Measurements from ENCODE around the gene IL4I1.

IL4I1 gene

GRCh38 chr19:49911381-49912145 is 14.9 kb upstream of the IL4I1 start:
- H3K27me3 ChIP-seq (ENCODE audit: insufficient read depth, low read length, poor library complexity, severe bottlenecking), result no peaks in the 10 kb centered on the region
- peak overlapping the region; percentile 16 for H3K9ac ChIP-seq (ENCODE audit: low read depth, low read length, poor library complexity, severe bottlenecking)
- no peaks in the 10 kb centered on the region for H3K9me3 ChIP-seq (ENCODE audit: insufficient read depth, low read depth, low read length)
- no peak overlapping the region for H2AFZ ChIP-seq (ENCODE audit: low read length)
- TF ChIP-seq EZH2phosphoT487 (IDR thresholded peaks at IDR 0.05; ENCODE audit: borderline replicate concordance), result no peak
- no peak for TF ChIP-seq CTCF (conservative IDR thresholded peaks at IDR 0.05; ENCODE audit: low read length)
- peaks cover 7% of the 10 kb centered on the region for H3K4me1 ChIP-seq (ENCODE audit: insufficient read depth, low read length, poor library complexity, severe bottlenecking)
- H3K4me2 ChIP-seq (ENCODE audit: low read depth, low read length, poor library complexity, severe bottlenecking), result no peak overlapping the region
- peaks cover 86% of the 10 kb centered on the region for H3K79me2 ChIP-seq (ENCODE audit: insufficient read depth, low read length)
- H3K4me3 ChIP-seq (ENCODE audit: low read length, poor library complexity, severe bottlenecking), result no peak overlapping the region
- no peaks in the 10 kb centered on the region for H3K9me2 ChIP-seq (replicated peaks; ENCODE audit: low read depth, low read length)
- H4K20me1 ChIP-seq (ENCODE audit: insufficient read depth, low read length, poor library complexity, severe bottlenecking), result peaks cover 90% of the 10 kb centered on the region
- no peaks in the 10 kb centered on the region for H3F3A ChIP-seq (ENCODE audit: low read depth)
- peaks cover 86% of the 10 kb centered on the region; the same call in 1 of the 2 replicates for H3K36me3 ChIP-seq (ENCODE audit: insufficient read depth, low read length)

GRCh38 chr19:49910179-49910578 is 13.5 kb upstream of the IL4I1 start:
- Histone ChIP-seq H3K9ac (ENCODE audit: low read depth, low read length, poor library complexity, severe bottlenecking) (no peak overlapping the region), H3F3A (ENCODE audit: low read depth) (no peaks in the 10 kb centered on the region), H2AFZ (ENCODE audit: low read length) (no peak overlapping the region), H3K4me1 (ENCODE audit: insufficient read depth, low read length, poor library complexity, severe bottlenecking) (peaks cover 11% of the 10 kb centered on the region), H3K4me2 (ENCODE audit: low read depth, low read length, poor library complexity, severe bottlenecking) (no peak overlapping the region), H4K20me1 (ENCODE audit: insufficient read depth, low read length, poor library complexity, severe bottlenecking) (peaks cover 81% of the 10 kb centered on the region), H3K9me2 (replicated peaks; ENCODE audit: low read depth, low read length) (no peaks in the 10 kb centered on the region), H3K9me3 (ENCODE audit: insufficient read depth, low read depth, low read length) (no peaks in the 10 kb centered on the region), H3K36me3 (ENCODE audit: insufficient read depth, low read length) (peaks cover 82% of the 10 kb centered on the region; the same call in 1 of the 2 replicates), H3K27me3 (ENCODE audit: insufficient read depth, low read length, poor library complexity, severe bottlenecking) (no peaks in the 10 kb centered on the region), H3K4me3 (ENCODE audit: low read length, poor library complexity, severe bottlenecking) (no peak overlapping the region), H3K79me2 (ENCODE audit: insufficient read depth, low read length) (peaks cover 72% of the 10 kb centered on the region)
- no peak for TF ChIP-seq EZH2phosphoT487 (IDR thresholded peaks at IDR 0.05; ENCODE audit: borderline replicate concordance)

- Histone ChIP-seq H3K36me3 (ENCODE audit: insufficient read depth, low read length) (peaks cover 71% of the 10 kb centered on the region; the same call in 1 of the 2 replicates), H3K27me3 (ENCODE audit: insufficient read depth, low read length, poor library complexity, severe bottlenecking) (no peaks in the 10 kb centered on the region), H3F3A (ENCODE audit: low read depth) (no peaks in the 10 kb centered on the region), H2AFZ (ENCODE audit: low read length) (no peak overlapping the region), H3K4me1 (ENCODE audit: insufficient read depth, low read length, poor library complexity, severe bottlenecking) (peaks cover 11% of the 10 kb centered on the region), H3K9me2 (replicated peaks; ENCODE audit: low read depth, low read length) (no peaks in the 10 kb centered on the region), H3K79me2 (ENCODE audit: insufficient read depth, low read length) (peaks cover 59% of the 10 kb centered on the region), H3K9me3 (ENCODE audit: insufficient read depth, low read depth, low read length) (no peaks in the 10 kb centered on the region), H3K4me2 (ENCODE audit: low read depth, low read length, poor library complexity, severe bottlenecking) (no peak overlapping the region), H3K4me3 (ENCODE audit: low read length, poor library complexity, severe bottlenecking) (no peak overlapping the region), H3K9ac (ENCODE audit: low read depth, low read length, poor library complexity, severe bottlenecking) (no peak overlapping the region), H4K20me1 (ENCODE audit: insufficient read depth, low read length, poor library complexity, severe bottlenecking) (peaks cover 69% of the 10 kb centered on the region)
- no peak for TF ChIP-seq EZH2phosphoT487 (IDR thresholded peaks at IDR 0.05; ENCODE audit: borderline replicate concordance)
- no peak for TF ChIP-seq CTCF (conservative IDR thresholded peaks at IDR 0.05; ENCODE audit: low read length)
Measured at GRCh38 chr19:49908480-49909420, 12.1 kb upstream of the IL4I1 start.
